CD4-positive, alpha-beta T cell treated with Interleukin-15 for 4 hours (primary cell): ENCODE results near the gene WDR82.

ENCODE experiments used
- DNase-seq: peaks from one replicate; pipeline ENCODE4 v3.0.0-alpha.2; 2020; ENCODE audit warnings: low spot score

WDR82 gene

DNA sequence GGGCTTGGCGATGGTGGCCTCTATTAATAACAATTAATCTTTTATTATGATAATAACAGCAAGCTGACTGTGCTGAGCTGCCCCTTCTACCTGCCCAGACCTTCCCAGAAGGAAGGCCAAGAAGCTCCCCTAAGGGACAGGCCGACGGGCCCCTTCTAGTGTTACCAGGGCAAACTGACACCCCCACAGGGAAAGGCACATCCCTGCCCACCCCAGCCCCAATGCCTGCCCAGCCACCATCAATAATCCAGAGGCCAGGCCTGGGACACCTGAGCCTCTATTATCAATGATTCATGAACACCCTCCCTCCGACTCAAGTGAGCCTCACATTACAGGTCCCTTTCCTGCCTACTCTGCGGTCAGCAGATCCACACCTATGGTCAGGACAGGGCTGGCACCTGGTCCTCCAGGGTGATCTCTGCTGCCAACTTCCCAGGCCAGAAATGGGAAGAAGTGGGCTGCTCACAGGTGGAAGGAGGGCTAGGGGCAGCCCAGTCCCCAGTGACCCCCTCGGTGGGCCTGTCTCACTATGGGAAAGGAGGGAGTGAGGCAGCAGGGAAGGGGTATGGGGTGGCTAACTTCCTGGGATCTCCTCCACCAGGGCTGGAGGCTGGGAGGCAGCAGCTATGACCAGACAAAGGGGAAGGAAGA lies 41.3 kb downstream of the WDR82 start:
- no peak for DNase-seq

DNA sequence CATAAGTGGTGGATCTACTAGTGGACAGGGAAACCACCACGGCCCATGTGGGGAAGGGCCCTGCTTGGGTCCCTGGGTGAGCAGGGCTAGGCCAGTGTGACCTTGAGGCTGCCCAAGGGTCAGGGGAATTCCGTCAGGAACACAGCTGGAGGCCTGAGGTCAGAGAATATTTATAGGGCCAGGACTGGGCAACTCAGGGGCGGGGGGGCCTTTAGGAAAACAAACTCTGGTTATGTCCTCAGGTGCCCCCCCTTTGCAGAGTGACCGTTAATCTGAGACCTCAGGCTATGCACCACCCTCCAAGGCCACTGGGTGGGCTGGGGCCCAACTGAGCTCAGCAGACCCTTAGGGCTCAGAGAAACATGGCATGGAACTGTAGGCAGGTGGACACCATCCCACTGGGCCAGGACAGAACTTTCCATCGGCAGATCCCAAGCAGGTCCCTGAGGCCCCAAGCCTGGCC lies 42.0 kb downstream of the WDR82 start:
- no peak for DNase-seq

- no peak for DNase-seq
Measured at GRCh38 chr3:52234516-52235447, 43.7 kb downstream of the WDR82 start.

GRCh38 chr3:52233968-52234367 lies 44.5 kb downstream of the WDR82 start:
- DNase-seq, result no peak

DNA sequence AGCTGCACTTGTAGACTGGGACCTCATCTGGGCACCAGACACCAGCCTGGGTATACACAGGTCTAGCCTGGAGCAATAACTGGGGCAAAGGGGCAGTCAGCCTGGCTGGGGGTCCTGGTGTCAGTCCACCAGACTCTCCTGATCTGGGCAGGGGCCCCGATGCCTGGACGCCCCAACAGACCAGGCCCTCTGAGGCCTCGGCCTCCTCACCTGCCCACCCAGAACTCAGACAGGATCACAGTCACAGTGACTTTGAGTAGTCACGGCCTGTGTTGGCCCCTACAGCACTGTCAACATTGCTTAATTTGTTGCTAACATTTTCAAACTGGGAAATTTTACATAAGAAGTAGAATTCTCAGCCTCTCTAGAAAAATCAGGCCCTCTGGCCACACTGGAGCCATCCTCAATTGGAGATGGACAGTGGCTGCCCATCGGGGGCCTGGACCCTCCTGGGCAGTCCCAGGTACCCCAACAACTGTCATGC lies 45.3 kb downstream of the WDR82 start:
- DNase-seq, result no peak

- DNase-seq, result no peak
Measured at GRCh38 chr3:52232279-52233107, 46.0 kb downstream of the WDR82 start.

DNA sequence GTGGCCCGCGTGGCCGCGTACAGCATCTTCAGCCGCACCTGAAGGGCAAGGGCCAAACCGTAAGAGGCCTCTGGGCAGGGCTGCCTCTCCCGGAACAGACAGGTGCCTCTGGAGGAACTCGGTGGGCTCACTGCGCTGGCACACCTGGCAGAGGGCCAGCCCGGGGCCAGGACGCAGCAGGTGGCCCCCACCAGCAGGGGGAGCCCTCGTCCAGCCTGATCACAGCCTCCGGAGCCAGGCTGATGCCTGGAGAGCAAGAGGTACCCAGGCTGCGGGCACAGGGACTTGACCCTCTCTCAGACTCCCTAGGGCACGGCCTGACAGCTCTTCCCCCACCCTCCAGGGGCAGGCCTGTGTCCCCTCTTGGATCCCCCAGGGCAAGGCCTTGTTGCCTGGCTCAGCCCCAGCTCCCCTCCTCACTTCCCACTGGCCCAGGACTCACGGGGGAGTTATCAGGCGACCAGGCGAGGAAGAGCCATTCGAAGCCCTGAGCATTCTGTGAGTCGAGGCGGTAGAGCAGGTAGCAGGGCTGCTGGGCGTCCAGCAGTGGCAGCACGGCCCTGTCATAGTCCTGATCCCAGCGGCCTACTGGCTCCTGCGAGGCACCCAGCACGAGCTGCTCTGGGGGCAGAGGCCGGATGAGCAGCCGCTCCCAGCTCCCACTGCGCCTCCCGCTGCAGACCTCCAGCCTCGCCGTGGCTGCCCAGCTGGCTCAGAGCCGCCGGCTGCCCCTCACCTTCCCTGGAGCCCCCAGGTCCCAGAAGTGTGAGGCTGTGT lies 46.8 kb downstream of the WDR82 start:
- peak; percentile 86 for DNase-seq

- DNase-seq, result no peak
Measured at GRCh38 chr3:52230889-52231499, 47.5 kb downstream of the WDR82 start.

- no peak for DNase-seq
Measured at GRCh38 chr3:52230461-52230860, 48.0 kb downstream of the WDR82 start.

DNA sequence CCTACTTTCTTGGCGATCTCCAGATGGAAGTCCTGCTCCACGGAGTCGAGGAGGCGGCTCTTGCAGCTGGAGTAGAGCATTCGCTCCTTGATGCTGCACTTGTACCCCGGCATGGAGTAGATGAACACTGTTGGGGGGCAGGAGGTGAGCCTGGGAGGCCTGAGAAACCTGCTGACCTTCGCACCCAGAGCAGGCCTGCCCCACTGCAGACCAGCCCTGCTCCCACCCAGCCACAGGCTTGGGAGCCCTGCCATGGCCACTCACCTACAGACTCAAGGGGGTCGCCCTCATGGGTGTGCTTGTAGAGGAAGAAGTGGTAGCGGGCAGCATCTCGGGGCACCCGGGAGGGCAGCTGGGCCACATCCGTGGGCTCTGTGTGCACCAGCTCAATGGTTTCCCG lies 48.8 kb downstream of the WDR82 start:
- DNase-seq, result no peak

- no peak for DNase-seq
Measured at GRCh38 chr3:52228751-52229291, 49.6 kb downstream of the WDR82 start.

DNA sequence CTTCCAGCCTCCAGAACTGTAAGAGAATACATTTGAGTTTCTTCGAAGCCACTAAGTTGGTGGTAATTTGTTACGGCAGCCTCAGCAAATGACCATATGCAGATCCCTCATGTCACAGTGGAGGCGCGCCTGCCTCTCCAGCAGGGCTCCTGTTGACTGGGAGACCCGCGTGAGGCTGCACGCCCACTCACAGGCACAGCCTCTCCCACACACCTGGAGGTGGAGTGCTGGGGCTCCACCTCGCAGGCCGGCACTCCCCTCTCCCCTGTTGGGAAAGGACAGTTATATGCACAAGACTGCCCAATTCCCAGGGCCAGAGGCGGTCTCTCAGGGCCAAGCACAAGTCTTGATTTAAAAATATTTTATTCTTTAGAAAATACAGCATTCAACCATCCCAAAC lies 50.2 kb downstream of the WDR82 start:
- no peak for DNase-seq

DNA sequence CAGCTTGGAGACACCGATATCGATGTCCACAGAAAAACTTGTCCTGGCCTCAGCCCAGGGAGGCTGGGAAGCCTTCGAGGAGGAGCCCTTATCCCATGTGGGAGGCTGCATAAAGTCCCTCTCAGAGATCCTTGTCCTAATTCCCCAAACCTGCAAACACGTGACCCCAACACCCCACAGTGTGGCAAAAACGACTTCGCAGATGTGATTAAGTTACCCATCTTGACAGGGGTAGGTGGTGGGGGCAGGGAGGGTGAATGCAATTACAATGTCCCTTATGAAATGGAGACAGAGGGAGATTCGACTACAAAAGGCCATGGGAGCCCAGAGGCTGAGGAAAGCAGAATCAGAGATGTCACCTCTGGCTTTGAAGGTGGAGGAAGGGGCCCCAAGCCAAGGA lies 50.7 kb downstream of the WDR82 start:
- no peak for DNase-seq

- DNase-seq, result no peak
Measured at GRCh38 chr3:52227117-52227516, 51.3 kb downstream of the WDR82 start.

GRCh38 chr3:52226229-52226817 lies 52.1 kb downstream of the WDR82 start:
- no peak for DNase-seq

DNA sequence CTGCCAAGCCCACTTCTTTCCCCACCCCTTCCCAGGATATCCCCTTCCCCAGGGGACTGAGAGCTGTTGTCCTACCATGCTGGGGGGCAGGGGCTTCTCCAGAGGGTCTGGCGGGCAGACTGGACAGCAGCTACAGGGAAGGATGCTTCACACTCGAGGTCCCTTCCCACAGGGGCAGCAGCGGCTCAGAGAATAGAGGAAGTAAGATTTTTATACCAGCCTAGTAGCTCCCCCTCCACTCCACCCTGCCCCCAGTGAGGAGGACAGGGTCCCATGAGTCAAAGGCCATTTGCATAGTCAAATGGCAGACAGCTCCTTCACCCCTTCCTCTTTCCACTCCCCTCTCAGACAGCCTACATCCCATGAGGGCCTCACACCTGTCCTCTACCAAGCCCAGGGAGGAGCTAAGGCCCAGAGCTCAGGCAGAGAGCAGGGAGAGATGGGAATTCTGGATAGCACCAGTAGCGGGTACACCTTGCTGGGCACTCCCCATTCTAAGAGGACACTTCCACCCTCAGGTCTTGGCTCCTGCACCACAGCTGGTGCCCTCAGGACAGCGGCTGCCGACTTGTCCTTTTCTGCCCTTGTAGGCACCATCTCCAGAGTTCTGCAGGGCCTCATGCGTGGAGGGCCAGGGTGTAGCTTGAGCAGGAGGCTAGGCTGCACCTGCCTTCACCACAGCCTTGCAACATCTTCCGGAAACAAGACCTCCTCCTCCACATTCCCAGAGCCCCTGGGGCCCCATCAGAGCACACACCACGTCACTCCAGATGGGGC lies 52.8 kb downstream of the WDR82 start, which contains the start of gene TLR9:
Gene TLR9 (minus strand): TSS at position 194 of the 777 bp plus-strand sequence. CDS start 116 bp downstream, at position 78.
- DNase-seq, result no peak

- no peak for DNase-seq
Measured at GRCh38 chr3:52223449-52224408, 54.7 kb downstream of the WDR82 start.
